Ishikawa (cell line): ENCODE measurements around the gene SIMC1.

Experiments
- CEBPB ChIP-seq: IDR thresholded peaks from 2 replicates; pipeline ENCODE4 v1.6.1; 2012
- CREB1 ChIP-seq: IDR thresholded peaks from 2 replicates; pipeline ENCODE4 v1.6.1; 2012; ENCODE audit warnings: low read depth
- EGR1 ChIP-seq: IDR thresholded peaks from 2 replicates; pipeline ENCODE4 v1.6.1; 2012
- EP300 ChIP-seq: IDR thresholded peaks from 2 replicates; pipeline ENCODE4 v1.6.1; 2012; ENCODE audit warnings: borderline replicate concordance
- FOXM1 ChIP-seq: IDR thresholded peaks from 2 replicates; pipeline ENCODE4 v1.6.1; 2012; ENCODE audit warnings: low read depth, borderline replicate concordance
- MAX ChIP-seq: IDR thresholded peaks from 2 replicates; pipeline ENCODE4 v1.6.1; 2012
- NFIC ChIP-seq: IDR thresholded peaks from 2 replicates; pipeline ENCODE4 v1.6.1; 2012
- RAD21 ChIP-seq: IDR thresholded peaks from 2 replicates; pipeline ENCODE4 v1.6.1; 2012; ENCODE audit warnings: low read depth
- REST ChIP-seq: IDR thresholded peaks from 2 replicates; pipeline ENCODE4 v1.6.1; 2012; ENCODE audit warnings: low read depth, mild to moderate bottlenecking
- TAF1 ChIP-seq: IDR thresholded peaks from 2 replicates; pipeline ENCODE4 v1.6.1; 2012; ENCODE audit warnings: low read depth, mild to moderate bottlenecking
- TCF12 ChIP-seq: IDR thresholded peaks from 2 replicates; pipeline ENCODE4 v1.6.1; 2012; ENCODE audit warnings: low read depth
- TEAD4 ChIP-seq: IDR thresholded peaks from 2 replicates; pipeline ENCODE4 v1.6.1; 2012
- USF1 ChIP-seq: IDR thresholded peaks from 2 replicates; pipeline ENCODE4 v1.6.1; 2012
- YY1 ChIP-seq: IDR thresholded peaks from 2 replicates; pipeline ENCODE4 v1.6.1; 2012; ENCODE audit warnings: low read depth
- ZBTB7A ChIP-seq: IDR thresholded peaks from 2 replicates; pipeline ENCODE4 v1.6.1; 2012; ENCODE audit warnings: low read depth

Gene SIMC1

GRCh38 chr5:176237971-176238644 is at the start of gene SIMC1:
Gene SIMC1, plus strand, starts transcription at chr5:176238424. Its CDS starts 85 bp downstream, at chr5:176238509.
- TF ChIP-seq ZBTB7A = 0 out of 2 replicates have a peak, but pooled peaks have one; percentile 60

- TF ChIP-seq TAF1 (no peak), CEBPB (no peak), REST (no peak), TCF12 (no peak), YY1 (no peak), CREB1 (no peak), FOXM1 (no peak)
Measured at GRCh38 chr5:176188506-176189193, 49.6 kb upstream of the SIMC1 start.

GRCh38 chr5:176189857-176190256 is 48.4 kb upstream of the SIMC1 start:
- TF ChIP-seq CEBPB (no peak), FOXM1 (no peak), TCF12 (no peak), TAF1 (no peak), USF1 (no peak), RAD21 (no peak), YY1 (no peak), TEAD4 (no peak), ZBTB7A (no peak), REST (no peak), NFIC (no peak), EGR1 (no peak), CREB1 (no peak), MAX (no peak), EP300 (no peak)

GRCh38 chr5:176190886-176191755 is 47.1 kb upstream of the SIMC1 start:
- TF ChIP-seq NFIC (no peak), CREB1 (no peak), CEBPB (no peak), TCF12 (no peak), EP300 (no peak), FOXM1 (no peak), YY1 (no peak), REST (no peak), RAD21 (no peak), ZBTB7A (no peak), TEAD4 (no peak), EGR1 (no peak)
